Measurements from ENCODE around the gene NOXO1. TPM values are rescaled to one million over a fixed set of nuclear protein-coding genes. Genes with fewer than 3 reads are reported as not detected.
"Not testable (repeated sequence)": the region's sequence is repeated elsewhere in the genome, so short reads cannot be mapped to it uniquely, and the experiment has no call there.

Gene NOXO1
- total and polyA plus RNA-seq, 2 donors (not counting 3 experiments of a cell fraction or from before 2014, with no cell fraction given): 0.37 to 0.60 TPM

- no peak for FAIRE-seq
- intact Hi-C loops (cut with micrococcal nuclease): no loop called here
- Histone ChIP-seq H3K9ac (replicated peaks; ENCODE audit: extremely low read depth, insufficient read depth, low read length) (no peak overlapping the region), H3K4me1 (ENCODE audit: control insufficient read depth, extremely low read depth, insufficient read depth, low read length) (peaks cover 12% of the 10 kb centered on the region), H4K20me1 (replicated peaks; ENCODE audit: control insufficient read depth, extremely low read depth, insufficient read depth, low read length) (no peaks in the 10 kb centered on the region), H3K79me2 (ENCODE audit: control insufficient read depth, insufficient read depth, low read length) (no peaks in the 10 kb centered on the region), H3K4me2 (ENCODE audit: insufficient read depth, low read length) (no peak overlapping the region), H3K4me3 (replicated peaks in 1 of 3; ENCODE audit: insufficient read depth in 1 of 3, low read depth in 1 of 3, low read length in 3 of 3) (no peak overlapping the region), H3K27me3 (ENCODE audit: control insufficient read depth in 2 of 2, insufficient read depth in 2 of 2, low read length in 2 of 2) (no peaks in the 10 kb centered on the region), H2AFZ (ENCODE audit: low read depth, low read length) (no peak overlapping the region), H3K9me3 (replicated peaks; ENCODE audit: control insufficient read depth, insufficient read depth, low read length) (no peaks in the 10 kb centered on the region), H3K27ac (ENCODE audit: insufficient read depth, low read depth, low read length) (no peak overlapping the region), H3K36me3 (ENCODE audit: control insufficient read depth in 2 of 2, extremely low read depth in 1 of 2, insufficient read depth in 2 of 2, low read length in 2 of 2) (peaks cover 0 to 15% of the 10 kb centered on the region in 2 experiments), H3K9me1 (replicated peaks; ENCODE audit: control insufficient read depth, extremely low read depth, insufficient read depth, low read length) (no peaks in the 10 kb centered on the region)
- no peak for DNase-seq (ENCODE audit: low read depth, low spot score)
- no peak for TF ChIP-seq GATA2 (IDR thresholded peaks at IDR 0.05; ENCODE audit: insufficient read depth, insufficient read length, low read depth, low read length)
- TF ChIP-seq POLR2AphosphoS5 (IDR thresholded peaks at IDR 0.05; ENCODE audit: insufficient read depth, low read depth, low read length): no peak
- TF ChIP-seq MYC (IDR thresholded peaks at IDR 0.05; ENCODE audit: low read depth, low read length): no peak
- no peak for TF ChIP-seq FOS (IDR thresholded peaks at IDR 0.05; ENCODE audit: borderline replicate concordance, insufficient read depth, low read length)
- TF ChIP-seq JUN (IDR thresholded peaks at IDR 0.05; ENCODE audit: borderline replicate concordance, insufficient read depth, insufficient read length, low read depth): no peak
- TF ChIP-seq EZH2 (IDR thresholded peaks at IDR 0.05; ENCODE audit: borderline replicate concordance, low read depth, low read length, severe bottlenecking): no peak
- no peak for TF ChIP-seq POLR2A (IDR thresholded peaks at IDR 0.05; ENCODE audit: low read depth, low read length)
- no peak for TF ChIP-seq CTCF (IDR thresholded peaks at IDR 0.05; ENCODE audit: extremely low read depth in 1 of 2, insufficient read depth in 1 of 2, low read depth in 1 of 2, low read length in 2 of 2)
- BruUV-seq (replicated peaks): no TSS peak
- POLR2A ChIA-PET: no interaction called here
- CTCF ChIA-PET: interaction anchor here (1.0 kb wide), 2 partner anchors 31 to 200 kb away, joined by 3 read pairs; no protein-coding TSS in a partner anchor
- dilution Hi-C loops (cut with MboI; ENCODE audit: extremely low pct_ligation_motif_present, low sequenced_read_pairs): no loop called here
Observed at GRCh38 chr16:1940273-1941161, 40.8 kb downstream of the NOXO1 start.

GRCh38 chr16:1939833-1940232 is 41.4 kb downstream of the NOXO1 start:
- H3K9me1 ChIP-seq (replicated peaks; ENCODE audit: control insufficient read depth, extremely low read depth, insufficient read depth, low read length); H3K27me3 ChIP-seq (ENCODE audit: control insufficient read depth in 2 of 2, insufficient read depth in 2 of 2, low read length in 2 of 2); H3K4me3 ChIP-seq (replicated peaks in 1 of 3; ENCODE audit: insufficient read depth in 1 of 3, low read depth in 1 of 3, low read length in 3 of 3); dilution Hi-C loops (cut with MboI; ENCODE audit: extremely low pct_ligation_motif_present, low sequenced_read_pairs); H3K9me3 ChIP-seq (replicated peaks; ENCODE audit: control insufficient read depth, insufficient read depth, low read length); H3K79me2 ChIP-seq (ENCODE audit: control insufficient read depth, insufficient read depth, low read length); H3K4me2 ChIP-seq (ENCODE audit: insufficient read depth, low read length); H4K20me1 ChIP-seq (replicated peaks; ENCODE audit: control insufficient read depth, extremely low read depth, insufficient read depth, low read length); H3K9ac ChIP-seq (replicated peaks; ENCODE audit: extremely low read depth, insufficient read depth, low read length); DNase-seq (ENCODE audit: low read depth, low spot score); H2AFZ ChIP-seq (ENCODE audit: low read depth, low read length); BruUV-seq (replicated peaks); FAIRE-seq; intact Hi-C loops (cut with micrococcal nuclease); POLR2A ChIA-PET; H3K27ac ChIP-seq (ENCODE audit: insufficient read depth, low read depth, low read length): not testable (repeated sequence)
- Histone ChIP-seq H3K4me1 (ENCODE audit: control insufficient read depth, extremely low read depth, insufficient read depth, low read length) (peaks cover 12% of the 10 kb centered on the region), H3K36me3 (ENCODE audit: control insufficient read depth in 2 of 2, extremely low read depth in 1 of 2, insufficient read depth in 2 of 2, low read length in 2 of 2) (peaks cover 0 to 15% of the 10 kb centered on the region in 2 experiments)
- CTCF ChIA-PET: interaction anchor here (1.0 kb wide), 1 partner anchor 30 kb away, joined by 3 read pairs; no protein-coding TSS in a partner anchor

All from endothelial cell of umbilical vein (primary cell).